AG04449 (cell line): ENCODE data around the gene TRERF1.

ENCODE experiments used
- CTCF ChIA-PET: fragments of 350-600 bp; formaldehyde crosslinking; extraction: SDS; loops from one replicate; lab custom pipeline; 2021; ENCODE audit warnings: antibody characterized with exemption; lab: Yijun Ruan, JAX
- POLR2A ChIA-PET: fragments of 400-600, 350-600 bp; formaldehyde crosslinking; extraction: SDS; loops from one replicate; lab custom pipeline; 2020; ENCODE audit warnings: antibody characterized with exemption, inconsistent platforms; lab: Yijun Ruan, JAX
- DNase-seq: peaks from one replicate; pipeline ENCODE4 v3.0.0-alpha.2; 2010; ENCODE audit warnings: low read depth, low spot score
- H3K4me3 ChIP-seq: 2 replicates; pipeline ENCODE4 v1.5.1; 2011; ENCODE audit warnings: low read depth, mild to moderate bottlenecking, control low read depth, low read length
- TF ChIP-seq, protein P1 (sequence below): IDR thresholded peaks from one replicate; pipeline ENCODE4 v1.5.1; 2011; ENCODE audit warnings: mild to moderate bottlenecking, moderate library complexity, low read length, control low read depth, inconsistent platforms; ENCODE audit not compliant: insufficient read depth; ENCODE audit errors: missing control alignments

The TRERF1 gene

DNA sequence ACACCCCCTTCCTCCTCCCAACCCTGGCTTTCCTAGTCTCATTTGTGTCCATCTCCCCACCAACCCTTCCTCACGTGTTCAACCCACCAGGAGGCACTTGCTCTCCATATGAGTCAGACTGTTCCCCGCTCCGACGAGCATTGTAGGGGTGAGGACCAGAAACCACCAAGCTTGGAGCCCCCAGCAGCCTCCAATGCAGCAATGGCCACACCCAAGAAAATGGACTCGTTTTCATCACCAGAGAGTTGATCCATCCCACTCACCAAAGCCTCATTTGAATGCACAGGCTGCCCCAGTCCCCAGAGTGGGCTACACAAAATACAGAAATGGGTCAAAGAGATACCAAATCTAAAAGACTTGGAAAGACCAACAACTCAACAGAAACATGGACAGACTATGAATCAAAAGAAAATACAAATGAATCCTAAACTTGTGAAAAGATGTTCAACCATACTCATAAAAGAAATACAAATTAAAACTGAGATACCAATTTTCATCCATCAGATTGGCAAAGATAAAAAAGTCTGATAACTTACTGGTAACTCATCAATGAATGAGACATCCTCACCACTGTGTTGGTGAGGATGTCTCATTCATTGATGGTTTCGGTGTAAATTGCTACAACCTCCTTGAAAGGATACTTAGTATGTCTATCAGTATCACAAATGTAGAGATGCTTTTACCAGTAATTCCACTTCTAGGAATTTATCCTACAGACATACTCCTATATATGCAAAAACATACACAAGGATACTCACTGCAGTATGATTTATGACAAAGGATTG lies 68.1 kb downstream of the TRERF1 start:
- ChIA-PET CTCF (no interaction called here), POLR2A (no interaction called here)
- H3K4me3 ChIP-seq, result no peak overlapping the region
- DNase-seq, result no peak
- TF ChIP-seq, protein P1, sequence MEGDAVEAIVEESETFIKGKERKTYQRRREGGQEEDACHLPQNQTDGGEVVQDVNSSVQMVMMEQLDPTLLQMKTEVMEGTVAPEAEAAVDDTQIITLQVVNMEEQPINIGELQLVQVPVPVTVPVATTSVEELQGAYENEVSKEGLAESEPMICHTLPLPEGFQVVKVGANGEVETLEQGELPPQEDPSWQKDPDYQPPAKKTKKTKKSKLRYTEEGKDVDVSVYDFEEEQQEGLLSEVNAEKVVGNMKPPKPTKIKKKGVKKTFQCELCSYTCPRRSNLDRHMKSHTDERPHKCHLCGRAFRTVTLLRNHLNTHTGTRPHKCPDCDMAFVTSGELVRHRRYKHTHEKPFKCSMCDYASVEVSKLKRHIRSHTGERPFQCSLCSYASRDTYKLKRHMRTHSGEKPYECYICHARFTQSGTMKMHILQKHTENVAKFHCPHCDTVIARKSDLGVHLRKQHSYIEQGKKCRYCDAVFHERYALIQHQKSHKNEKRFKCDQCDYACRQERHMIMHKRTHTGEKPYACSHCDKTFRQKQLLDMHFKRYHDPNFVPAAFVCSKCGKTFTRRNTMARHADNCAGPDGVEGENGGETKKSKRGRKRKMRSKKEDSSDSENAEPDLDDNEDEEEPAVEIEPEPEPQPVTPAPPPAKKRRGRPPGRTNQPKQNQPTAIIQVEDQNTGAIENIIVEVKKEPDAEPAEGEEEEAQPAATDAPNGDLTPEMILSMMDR, result no peak

GRCh38 chr6:42381850-42382249 lies 69.9 kb downstream of the TRERF1 start:
- TF ChIP-seq, protein P1, result no peak
- no peak for DNase-seq
- ChIA-PET CTCF (interaction anchor here (1.5 kb wide), 1 partner anchor 9 kb away, joined by 5 read pairs; no protein-coding TSS in a partner anchor), POLR2A (no interaction called here)
- H3K4me3 ChIP-seq, result no peak overlapping the region

GRCh38 chr6:42380228-42380979 lies 71.3 kb downstream of the TRERF1 start:
- ChIA-PET POLR2A (no interaction called here), CTCF (interaction anchor here (1.5 kb wide), 1 partner anchor 8 kb away, joined by 5 read pairs; no protein-coding TSS in a partner anchor)
- DNase-seq, result no peak
- H3K4me3 ChIP-seq, result no peak overlapping the region
- TF ChIP-seq, protein P1, result no peak

DNA sequence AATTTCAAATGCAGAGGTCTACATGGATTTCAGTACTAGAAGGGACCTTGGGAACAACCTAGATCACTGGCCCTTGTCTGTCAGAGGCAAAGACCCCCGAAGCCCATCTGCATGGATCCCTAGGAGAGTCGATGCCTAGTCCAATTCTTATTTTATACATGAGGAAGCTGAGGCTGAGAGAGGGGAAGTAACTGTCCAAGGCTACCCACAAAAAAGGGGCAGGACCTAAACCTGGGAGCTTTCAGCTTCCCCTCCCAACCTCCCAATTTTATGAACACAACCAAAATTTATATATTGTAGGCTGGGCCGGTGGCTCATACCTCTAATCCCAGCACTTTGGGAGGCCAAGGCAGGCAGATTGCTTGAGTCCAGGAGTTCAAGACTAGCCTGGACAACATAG lies 73.2 kb downstream of the TRERF1 start:
- H3K4me3 ChIP-seq, result no peak overlapping the region
- ChIA-PET POLR2A (no interaction called here), CTCF (interaction anchor here (0.6 to 1.0 kb wide), 3 partner anchors 61 to 169 kb away, joined by 3 to 4 read pairs (median 4); no protein-coding TSS in a partner anchor)
- TF ChIP-seq, protein P1, result no peak
- DNase-seq, result no peak

DNA sequence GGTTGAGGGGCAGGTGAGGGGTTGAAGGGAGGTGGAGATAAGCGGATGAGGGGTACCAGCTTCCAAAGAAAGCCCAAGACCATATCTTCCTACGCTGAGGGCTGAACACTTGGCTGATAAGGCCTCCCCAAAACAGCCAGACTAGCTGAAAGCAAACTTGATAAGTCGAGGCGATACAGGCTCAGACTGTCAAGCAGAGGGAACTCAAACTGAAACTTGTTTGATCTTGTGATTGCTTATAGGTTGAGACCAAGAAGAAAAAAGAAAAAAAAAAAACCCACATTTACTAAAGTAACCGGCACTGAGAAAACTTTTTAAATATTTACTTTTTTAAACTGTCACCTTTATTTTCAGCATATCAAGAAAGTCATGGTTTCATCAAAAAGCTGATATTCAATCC lies 73.6 kb downstream of the TRERF1 start:
- ChIA-PET POLR2A (no interaction called here), CTCF (interaction anchor here (1.0 kb wide), 1 partner anchor 170 kb away, joined by 4 read pairs; no protein-coding TSS in a partner anchor)
- DNase-seq, result no peak
- H3K4me3 ChIP-seq, result no peak overlapping the region
- TF ChIP-seq, protein P1, result no peak

DNA sequence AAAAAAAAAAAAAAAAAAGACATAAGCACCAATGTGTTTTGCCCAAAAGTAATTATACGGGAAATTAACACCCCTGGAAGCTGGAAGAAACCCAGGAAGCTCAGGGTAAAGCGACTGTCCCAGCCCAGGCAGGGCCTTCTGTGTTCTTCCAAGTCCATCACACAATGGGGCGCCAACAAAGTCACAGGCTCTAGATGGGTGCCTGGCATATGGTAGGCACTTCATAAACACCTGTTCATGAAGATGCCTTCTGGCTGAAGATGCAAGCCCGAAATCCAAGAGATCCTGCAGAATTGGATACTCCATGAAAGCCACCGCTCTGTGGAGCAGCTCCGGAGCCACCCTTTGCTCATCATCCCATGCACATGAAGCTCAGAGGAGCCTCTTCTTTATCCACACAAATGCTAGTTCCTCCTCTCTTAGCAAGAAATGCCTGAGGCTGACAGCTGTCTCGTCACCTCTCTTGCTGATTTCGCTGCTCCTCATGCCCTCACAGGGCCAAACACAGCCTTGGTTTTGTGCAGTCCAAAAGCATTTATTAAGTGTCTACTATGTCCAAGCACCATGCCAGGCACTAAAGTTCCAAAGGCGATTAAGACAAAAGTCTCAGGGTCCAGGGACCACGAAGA lies 76.6 kb downstream of the TRERF1 start:
- H3K4me3 ChIP-seq, result no peak overlapping the region
- no peak for DNase-seq
- CTCF ChIA-PET, result interaction anchor here (1.3 kb wide), 1 partner anchor 157 kb away, joined by 5 read pairs; no protein-coding TSS in a partner anchor
- TF ChIP-seq, protein P1, result no peak
- POLR2A ChIA-PET, result no interaction called here
